SK-N-SH treated with all-trans-retinoic acid at 6 μM for 48 hours (cell line): ENCODE data around the gene LIMD2.

Experiments used
- ATAC-seq: fragments of 200-7000 bp; cut with Tn5 transposase; 3 replicates; pipeline ENCODE4 v1.9.1; 2020; ENCODE audit warnings: mild to moderate bottlenecking, moderate library complexity
- ARNTL ChIP-seq: fragments of 450-650 bp; formaldehyde crosslinking; IDR thresholded peaks from 2 replicates; pipeline ENCODE4 v1.5.0; 2020; ENCODE audit warnings: low read depth, mild to moderate bottlenecking, moderate library complexity, borderline replicate concordance
- BACH2 ChIP-seq: fragments of 250-450 bp; sonication (Bioruptor Pico); IDR thresholded peaks from 2 replicates; pipeline ENCODE4 v1.9.0; 2021; ENCODE audit warnings: mild to moderate bottlenecking, borderline replicate concordance
- CSDC2 ChIP-seq: fragments of 250-450 bp; sonication (Bioruptor Pico); IDR thresholded peaks from 2 replicates; pipeline ENCODE4 v1.5.0; 2020; ENCODE audit warnings: mild to moderate bottlenecking, moderate library complexity
- CSRNP3 ChIP-seq: fragments of 250-450 bp; sonication (Bioruptor Pico); IDR thresholded peaks from 2 replicates; pipeline ENCODE4 v1.5.1; 2021; ENCODE audit warnings: mild to moderate bottlenecking, moderate library complexity
- ESRRG ChIP-seq: fragments of 250-450 bp; sonication (Bioruptor Pico); IDR thresholded peaks from 2 replicates; pipeline ENCODE4 v1.6.1; 2021; ENCODE audit warnings: mild to moderate bottlenecking
- GLIS3 ChIP-seq: fragments of 250-450 bp; sonication (Bioruptor Pico); IDR thresholded peaks from 2 replicates; pipeline ENCODE4 v1.5.0; 2020; ENCODE audit warnings: mild to moderate bottlenecking, moderate library complexity
- ISL1 ChIP-seq: fragments of 250-450 bp; sonication (Bioruptor Pico); IDR thresholded peaks from 2 replicates; pipeline ENCODE4 v2.1.2; 2022; ENCODE audit warnings: mild to moderate bottlenecking, moderate library complexity
- OSR1 ChIP-seq: fragments of 250-450 bp; sonication (Bioruptor Pico); IDR thresholded peaks from 2 replicates; pipeline ENCODE4 v1.8.0; 2022; ENCODE audit warnings: moderate library complexity, mild to moderate bottlenecking, inconsistent platforms
- PPARA ChIP-seq: fragments of 250-450 bp; sonication (Bioruptor Pico); IDR thresholded peaks from 2 replicates; pipeline ENCODE4 v1.5.0; 2020; ENCODE audit warnings: mild to moderate bottlenecking, borderline replicate concordance
- SNAI2 ChIP-seq: fragments of 250-450 bp; sonication (Bioruptor Pico); IDR thresholded peaks from 2 replicates; pipeline ENCODE4 v1.5.0; 2020; ENCODE audit warnings: mild to moderate bottlenecking, moderate library complexity
- TCF4 ChIP-seq: fragments of 250-450 bp; sonication (Bioruptor Pico); IDR thresholded peaks from 2 replicates; pipeline ENCODE4 v1.8.0; 2021; ENCODE audit warnings: mild to moderate bottlenecking, moderate library complexity, borderline replicate concordance
- TOX ChIP-seq: fragments of 250-450 bp; sonication (Bioruptor Pico); IDR thresholded peaks from 2 replicates; pipeline ENCODE4 v1.8.0; 2021; ENCODE audit warnings: mild to moderate bottlenecking, moderate library complexity, borderline replicate concordance
- TSHZ2 ChIP-seq: fragments of 250-450 bp; sonication (Bioruptor Pico); IDR thresholded peaks from 2 replicates; pipeline ENCODE4 v1.5.0; 2020; ENCODE audit warnings: mild to moderate bottlenecking, moderate library complexity
- ZC3H10 ChIP-seq: fragments of 250-450 bp; sonication (Bioruptor Pico); IDR thresholded peaks from 2 replicates; pipeline ENCODE4 v1.5.1; 2021; ENCODE audit warnings: mild to moderate bottlenecking, moderate library complexity
- ZFP3 ChIP-seq: fragments of 250-450 bp; sonication (Bioruptor Pico); IDR thresholded peaks from 2 replicates; pipeline ENCODE4 v1.5.0; 2020; ENCODE audit warnings: mild to moderate bottlenecking, moderate library complexity
- ZFP30 ChIP-seq: fragments of 450-650 bp; formaldehyde crosslinking; IDR thresholded peaks from 2 replicates; pipeline ENCODE4 v1.5.0; 2022; ENCODE audit warnings: mild to moderate bottlenecking, moderate library complexity
- ZNF565 ChIP-seq: fragments of 450-650 bp; formaldehyde crosslinking; conservative IDR thresholded peaks from 2 replicates; pipeline ENCODE4 v1.5.0; 2020; ENCODE audit warnings: low read depth, mild to moderate bottlenecking, moderate library complexity
- ZNF70 ChIP-seq: fragments of 450-650 bp; formaldehyde crosslinking; IDR thresholded peaks from 2 replicates; pipeline ENCODE4 v1.5.0; 2020; ENCODE audit warnings: mild to moderate bottlenecking, moderate library complexity
- ZNF8 ChIP-seq: fragments of 450-650 bp; formaldehyde crosslinking; IDR thresholded peaks from 2 replicates; pipeline ENCODE4 v1.5.0; 2020; ENCODE audit warnings: mild to moderate bottlenecking, moderate library complexity
- TF ChIP-seq, protein P1 (sequence below): fragments of 250-450 bp; sonication (Bioruptor Pico); IDR thresholded peaks from 2 replicates; pipeline ENCODE4 v1.8.0; 2020; ENCODE audit warnings: mild to moderate bottlenecking, moderate library complexity, borderline replicate concordance
- TF ChIP-seq, protein P2 (sequence below): fragments of 250-450 bp; sonication (Bioruptor Pico); IDR thresholded peaks from 2 replicates; pipeline ENCODE4 v1.5.1; 2020; ENCODE audit warnings: low read depth, mild to moderate bottlenecking, moderate library complexity

The LIMD2 gene

DNA sequence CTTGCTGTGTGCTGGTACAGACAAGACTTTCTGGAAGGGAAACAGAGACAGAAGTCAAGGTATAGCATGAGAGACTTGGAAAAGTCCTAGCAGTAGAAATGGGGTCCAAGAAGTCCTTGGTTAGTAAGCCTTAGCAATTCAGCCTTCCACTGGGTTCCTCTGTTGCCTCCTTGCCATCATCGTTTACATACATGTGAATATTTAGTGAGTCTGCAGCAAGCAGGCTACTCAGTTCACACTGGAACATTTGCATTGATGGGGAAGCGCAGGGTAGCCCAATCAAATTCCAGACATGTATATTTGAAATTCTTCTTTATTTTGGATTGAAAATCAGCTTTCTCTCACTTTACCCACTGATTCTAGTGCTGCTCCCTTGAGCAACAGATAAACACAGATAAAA is 27.1 kb downstream of the LIMD2 start:
- no peak for ATAC-seq
- no peak for TF ChIP-seq GLIS3
- no peak for TF ChIP-seq ZNF8 (CRISPR knock-in tag)
- TF ChIP-seq TOX, result no peak
- TF ChIP-seq, protein P1, sequence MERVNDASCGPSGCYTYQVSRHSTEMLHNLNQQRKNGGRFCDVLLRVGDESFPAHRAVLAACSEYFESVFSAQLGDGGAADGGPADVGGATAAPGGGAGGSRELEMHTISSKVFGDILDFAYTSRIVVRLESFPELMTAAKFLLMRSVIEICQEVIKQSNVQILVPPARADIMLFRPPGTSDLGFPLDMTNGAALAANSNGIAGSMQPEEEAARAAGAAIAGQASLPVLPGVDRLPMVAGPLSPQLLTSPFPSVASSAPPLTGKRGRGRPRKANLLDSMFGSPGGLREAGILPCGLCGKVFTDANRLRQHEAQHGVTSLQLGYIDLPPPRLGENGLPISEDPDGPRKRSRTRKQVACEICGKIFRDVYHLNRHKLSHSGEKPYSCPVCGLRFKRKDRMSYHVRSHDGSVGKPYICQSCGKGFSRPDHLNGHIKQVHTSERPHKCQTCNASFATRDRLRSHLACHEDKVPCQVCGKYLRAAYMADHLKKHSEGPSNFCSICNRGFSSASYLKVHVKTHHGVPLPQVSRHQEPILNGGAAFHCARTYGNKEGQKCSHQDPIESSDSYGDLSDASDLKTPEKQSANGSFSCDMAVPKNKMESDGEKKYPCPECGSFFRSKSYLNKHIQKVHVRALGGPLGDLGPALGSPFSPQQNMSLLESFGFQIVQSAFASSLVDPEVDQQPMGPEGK (CRISPR knock-in tag), result no peak
- TF ChIP-seq PPARA (CRISPR knock-in tag), result no peak

GRCh38 chr17:63665527-63666214 is 34.3 kb downstream of the LIMD2 start:
- no peak for ATAC-seq
- TF ChIP-seq ZNF565 (CRISPR knock-in tag) (no peak), BACH2 (CRISPR knock-in tag) (no peak), CSRNP3 (no peak), ISL1 (CRISPR knock-in tag) (no peak), PPARA (CRISPR knock-in tag) (no peak), SNAI2 (CRISPR knock-in tag) (no peak), ZFP3 (CRISPR knock-in tag) (no peak), ZNF8 (CRISPR knock-in tag) (no peak), OSR1 (CRISPR knock-in tag) (no peak), CSDC2 (CRISPR knock-in tag) (no peak), ZFP30 (CRISPR knock-in tag) (no peak), TCF4 (no peak), TSHZ2 (CRISPR knock-in tag) (no peak), GLIS3 (no peak), ZC3H10 (no peak), ZNF70 (CRISPR knock-in tag) (no peak)
- TF ChIP-seq, protein P2, sequence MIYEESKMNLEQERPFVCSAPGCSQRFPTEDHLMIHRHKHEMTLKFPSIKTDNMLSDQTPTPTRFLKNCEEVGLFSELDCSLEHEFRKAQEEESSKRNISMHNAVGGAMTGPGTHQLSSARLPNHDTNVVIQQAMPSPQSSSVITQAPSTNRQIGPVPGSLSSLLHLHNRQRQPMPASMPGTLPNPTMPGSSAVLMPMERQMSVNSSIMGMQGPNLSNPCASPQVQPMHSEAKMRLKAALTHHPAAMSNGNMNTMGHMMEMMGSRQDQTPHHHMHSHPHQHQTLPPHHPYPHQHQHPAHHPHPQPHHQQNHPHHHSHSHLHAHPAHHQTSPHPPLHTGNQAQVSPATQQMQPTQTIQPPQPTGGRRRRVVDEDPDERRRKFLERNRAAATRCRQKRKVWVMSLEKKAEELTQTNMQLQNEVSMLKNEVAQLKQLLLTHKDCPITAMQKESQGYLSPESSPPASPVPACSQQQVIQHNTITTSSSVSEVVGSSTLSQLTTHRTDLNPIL (CRISPR knock-in tag), result no peak
- TF ChIP-seq, protein P1 (CRISPR knock-in tag), result no peak

DNA sequence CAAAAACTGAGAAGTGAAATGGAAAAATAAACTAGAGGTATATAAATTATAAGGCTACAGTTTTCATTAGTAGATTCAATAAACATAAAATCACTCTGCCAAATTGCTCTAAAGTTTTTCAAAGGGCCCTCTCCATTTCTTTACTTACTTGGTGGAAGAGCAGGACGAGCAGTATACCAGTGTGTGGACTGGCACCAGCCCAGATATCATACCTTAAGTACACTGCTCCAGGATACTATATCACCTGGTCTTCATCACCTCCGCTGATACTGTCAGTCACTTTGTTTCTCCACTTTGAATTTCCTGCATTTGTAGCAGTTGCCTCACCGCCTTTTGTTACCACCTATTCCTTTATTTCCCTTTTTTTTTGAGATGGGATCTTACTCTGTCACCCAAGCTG is 40.1 kb downstream of the LIMD2 start:
- no peak for ATAC-seq
- TF ChIP-seq ARNTL (CRISPR knock-in tag) (no peak), CSDC2 (CRISPR knock-in tag) (no peak), CSRNP3 (no peak), ESRRG (CRISPR knock-in tag) (no peak)
